ENCODE results near the gene SRSF9. TPM values are rescaled to one million over a fixed set of nuclear protein-coding genes. Genes with fewer than 3 reads are reported as not detected.

The SRSF9 gene
- polyA plus RNA-seq, 3 donors: 127 to 218 (median 200) TPM

- Histone ChIP-seq H4K20me1 (ENCODE audit: insufficient read depth, low read length) (peaks cover 30% of the 10 kb centered on the region), H3K9me3 (replicated peaks in 1 of 2; ENCODE audit: control insufficient read depth in 1 of 2, insufficient read depth in 1 of 2, low read length in 2 of 2) (no peaks in the 10 kb centered on the region), H2AFZ (ENCODE audit: insufficient read depth, low read depth, low read length, poor library complexity, severe bottlenecking) (no peak overlapping the region), H3K79me2 (ENCODE audit: insufficient read depth, low read length) (peaks cover 30% of the 10 kb centered on the region), H3K9ac (ENCODE audit: insufficient read depth, low read length, poor library complexity, severe bottlenecking) (no peak overlapping the region), H3K27me3 (ENCODE audit: control insufficient read depth in 2 of 2, insufficient read depth in 2 of 2, low read length in 2 of 2) (no peaks in the 10 kb centered on the region), H3K4me2 (replicated peaks; ENCODE audit: extremely low read depth, low read length, poor library complexity, severe bottlenecking) (peak overlapping the region; percentile 94), H3K27ac (ENCODE audit: low read depth in 1 of 2, low read length in 2 of 2) (peak overlapping the region in 1 of 2 donors; percentile 76), H3K36me3 (replicated peaks in 1 of 2; ENCODE audit: control insufficient read depth in 1 of 2, insufficient read depth in 2 of 2, low read length in 2 of 2) (peaks cover 22 to 38% of the 10 kb centered on the region in 2 donors), H3K4me3 (replicated peaks in 1 of 3; ENCODE audit: low read depth in 2 of 3, low read length in 3 of 3) (peak overlapping the region; percentile 91 to 99 (median 99)), H3K4me1 (ENCODE audit: control insufficient read depth in 1 of 2, insufficient read depth in 2 of 2, low read length in 2 of 2) (peaks cover 17 to 21% of the 10 kb centered on the region in 2 donors)
- H3K27me3 Mint-ChIP-seq (ENCODE audit: low read depth in 3 of 3): peaks cover 0 to 2% (median 0%) of the 10 kb centered on the region in 3 donors
- no peak for TF ChIP-seq CTCF (IDR thresholded peaks at IDR 0.05)
- intact Hi-C loops (cut with micrococcal nuclease): loop anchor here (5.0 kb wide), 2 partner anchors 35 to 40 kb away; partner anchors contain the start of gene RNF10 (in 1 of the 2)
- H3K4me3 Mint-ChIP-seq: peak overlapping the region; percentile 93 to 98
- DNase-seq: no peak
- no peaks in the 10 kb centered on the region for H3K9me3 Mint-ChIP-seq
- peak overlapping the region in 3 of 7 donors; percentile 34 to 88 (median 45) for H3K27ac Mint-ChIP-seq
- peaks cover 24% of the 10 kb centered on the region for H3K4me1 Mint-ChIP-seq
- peaks cover 17 to 43% of the 10 kb centered on the region in 2 donors for H3K36me3 Mint-ChIP-seq
- 20% methylated on average over 1 of the region's 9 CpGs for WGBS (ENCODE audit: insufficient coverage)
Measured at GRCh38 chr12:120497524-120498150, 28.1 kb upstream of the SRSF9 start.

- peak overlapping the region; percentile 86 for H2AFZ ChIP-seq (ENCODE audit: insufficient read depth, low read depth, low read length, poor library complexity, severe bottlenecking)
Measured at GRCh38 chr12:120496413-120497340, 27.1 kb upstream of the SRSF9 start.

More at GRCh38 chr12:120496413-120497340, 27.1 kb upstream of the SRSF9 start:
- H3K27me3 Mint-ChIP-seq (ENCODE audit: low read depth in 3 of 3): peaks cover 0 to 2% (median 0%) of the 10 kb centered on the region in 3 donors
- no peaks in the 10 kb centered on the region for H3K9me3 Mint-ChIP-seq
- H3K79me2 ChIP-seq (ENCODE audit: insufficient read depth, low read length): peaks cover 30% of the 10 kb centered on the region
- peaks cover 17 to 21% of the 10 kb centered on the region in 2 donors for H3K4me1 ChIP-seq (ENCODE audit: control insufficient read depth in 1 of 2, insufficient read depth in 2 of 2, low read length in 2 of 2)
- H3K4me3 Mint-ChIP-seq: peak overlapping the region; percentile 93 to 98
- peak; percentile 19 to 56 (median 46) for DNase-seq
- H3K27ac ChIP-seq (ENCODE audit: low read depth in 1 of 2, low read length in 2 of 2): peak overlapping the region; percentile 57 to 76
- peaks cover 24% of the 10 kb centered on the region for H3K4me1 Mint-ChIP-seq
- peaks cover 30% of the 10 kb centered on the region for H4K20me1 ChIP-seq (ENCODE audit: insufficient read depth, low read length)
- peak overlapping the region; percentile 77 to 88 (median 84) for H3K27ac Mint-ChIP-seq
- H3K36me3 Mint-ChIP-seq: peaks cover 14 to 33% of the 10 kb centered on the region in 2 donors
- no peaks in the 10 kb centered on the region for H3K27me3 ChIP-seq (ENCODE audit: control insufficient read depth in 2 of 2, insufficient read depth in 2 of 2, low read length in 2 of 2)
- no peak for TF ChIP-seq CTCF (IDR thresholded peaks at IDR 0.05)
- H3K9ac ChIP-seq (ENCODE audit: insufficient read depth, low read length, poor library complexity, severe bottlenecking): peak overlapping the region; percentile 74
- no peaks in the 10 kb centered on the region for H3K9me3 ChIP-seq (replicated peaks in 1 of 2; ENCODE audit: control insufficient read depth in 1 of 2, insufficient read depth in 1 of 2, low read length in 2 of 2)
- intact Hi-C loops (cut with micrococcal nuclease): loop anchor here (5.0 kb wide), 2 partner anchors 36 to 41 kb away; partner anchors contain the start of gene RNF10 (in 1 of the 2)
- peak overlapping the region; percentile 91 to 99 (median 99) for H3K4me3 ChIP-seq (replicated peaks in 1 of 3; ENCODE audit: low read depth in 2 of 3, low read length in 3 of 3)
- H3K4me2 ChIP-seq (replicated peaks; ENCODE audit: extremely low read depth, low read length, poor library complexity, severe bottlenecking): peak overlapping the region; percentile 94
- under 1% methylated on average over 38 of the region's 47 CpGs for WGBS (ENCODE audit: insufficient coverage)
- peaks cover 20 to 33% of the 10 kb centered on the region in 2 donors for H3K36me3 ChIP-seq (replicated peaks in 1 of 2; ENCODE audit: control insufficient read depth in 1 of 2, insufficient read depth in 2 of 2, low read length in 2 of 2)

Data from CD14-positive monocyte (primary cell).